Measurements from ENCODE around the gene TRIB2. TPM values are rescaled to one million over a fixed set of nuclear protein-coding genes. Genes with fewer than 3 reads are reported as not detected.

Gene TRIB2
- total RNA-seq, 1 donor from 2014 or later, result 19.3 TPM

- TF ChIP-seq, protein P1, sequence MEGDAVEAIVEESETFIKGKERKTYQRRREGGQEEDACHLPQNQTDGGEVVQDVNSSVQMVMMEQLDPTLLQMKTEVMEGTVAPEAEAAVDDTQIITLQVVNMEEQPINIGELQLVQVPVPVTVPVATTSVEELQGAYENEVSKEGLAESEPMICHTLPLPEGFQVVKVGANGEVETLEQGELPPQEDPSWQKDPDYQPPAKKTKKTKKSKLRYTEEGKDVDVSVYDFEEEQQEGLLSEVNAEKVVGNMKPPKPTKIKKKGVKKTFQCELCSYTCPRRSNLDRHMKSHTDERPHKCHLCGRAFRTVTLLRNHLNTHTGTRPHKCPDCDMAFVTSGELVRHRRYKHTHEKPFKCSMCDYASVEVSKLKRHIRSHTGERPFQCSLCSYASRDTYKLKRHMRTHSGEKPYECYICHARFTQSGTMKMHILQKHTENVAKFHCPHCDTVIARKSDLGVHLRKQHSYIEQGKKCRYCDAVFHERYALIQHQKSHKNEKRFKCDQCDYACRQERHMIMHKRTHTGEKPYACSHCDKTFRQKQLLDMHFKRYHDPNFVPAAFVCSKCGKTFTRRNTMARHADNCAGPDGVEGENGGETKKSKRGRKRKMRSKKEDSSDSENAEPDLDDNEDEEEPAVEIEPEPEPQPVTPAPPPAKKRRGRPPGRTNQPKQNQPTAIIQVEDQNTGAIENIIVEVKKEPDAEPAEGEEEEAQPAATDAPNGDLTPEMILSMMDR (IDR thresholded peaks at IDR 0.05), result no peak
- ATAC-seq (ENCODE audit: low read depth) (no peak), DNase-seq (no peak)
- peaks cover 21% of the 10 kb centered on the region for H3K27me3 Mint-ChIP-seq
- intact Hi-C loops (cut with micrococcal nuclease), result no loop called here
- H3K27ac Mint-ChIP-seq, result no peak overlapping the region
- no peaks in the 10 kb centered on the region for H3K4me1 Mint-ChIP-seq
- H3K9me3 Mint-ChIP-seq, result peaks cover 5% of the 10 kb centered on the region
- ChIA-PET POLR2A (no interaction called here), CTCF (no interaction called here)
- no peak overlapping the region for H3K4me3 Mint-ChIP-seq
- no peaks in the 10 kb centered on the region for H3K36me3 Mint-ChIP-seq (ENCODE audit: low read depth)
Measured at GRCh38 chr2:12686708-12687283, 29.9 kb upstream of the TRIB2 start.

- TF ChIP-seq, protein P1 (IDR thresholded peaks at IDR 0.05), result no peak
- intact Hi-C loops (cut with micrococcal nuclease), result no loop called here
- Mint-ChIP-seq H3K27me3 (peaks cover 13% of the 10 kb centered on the region), H3K36me3 (ENCODE audit: low read depth) (peaks cover 2% of the 10 kb centered on the region), H3K27ac (no peak overlapping the region), H3K4me3 (no peak overlapping the region), H3K9me3 (peaks cover 10% of the 10 kb centered on the region), H3K4me1 (no peaks in the 10 kb centered on the region)
- ChIA-PET POLR2A (interaction anchor here (0.5 kb wide), 1 partner anchor 639 kb away, joined by 3 read pairs; no protein-coding TSS in a partner anchor), CTCF (no interaction called here)
- ATAC-seq (ENCODE audit: low read depth), result no peak
- no peak for DNase-seq
Measured at GRCh38 chr2:12688091-12688490, 28.6 kb upstream of the TRIB2 start.

GRCh38 chr2:12688893-12689292 lies 27.8 kb upstream of the TRIB2 start:
- Mint-ChIP-seq H3K27ac (no peak overlapping the region), H3K9me3 (peaks cover 10% of the 10 kb centered on the region), H3K36me3 (ENCODE audit: low read depth) (peaks cover 2% of the 10 kb centered on the region), H3K4me3 (no peak overlapping the region), H3K4me1 (no peaks in the 10 kb centered on the region), H3K27me3 (peaks cover 13% of the 10 kb centered on the region)
- DNase-seq (no peak), ATAC-seq (ENCODE audit: low read depth) (no peak)
- TF ChIP-seq, protein P1 (IDR thresholded peaks at IDR 0.05), result no peak
- POLR2A ChIA-PET, result interaction anchor here (0.5 kb wide), 1 partner anchor 19 kb away, joined by 3 read pairs; no protein-coding TSS in a partner anchor
- intact Hi-C loops (cut with micrococcal nuclease), result no loop called here
- CTCF ChIA-PET, result no interaction called here

- DNase-seq, result no peak
- Mint-ChIP-seq H3K4me3 (no peak overlapping the region), H3K27ac (no peak overlapping the region), H3K9me3 (peaks cover 10% of the 10 kb centered on the region), H3K36me3 (ENCODE audit: low read depth) (peaks cover 2% of the 10 kb centered on the region), H3K27me3 (peaks cover 5% of the 10 kb centered on the region), H3K4me1 (no peaks in the 10 kb centered on the region)
- no peak for ATAC-seq (ENCODE audit: low read depth)
- TF ChIP-seq, protein P1 (IDR thresholded peaks at IDR 0.05), result no peak
- ChIA-PET CTCF (no interaction called here), POLR2A (no interaction called here)
- intact Hi-C loops (cut with micrococcal nuclease), result no loop called here
Measured at GRCh38 chr2:12693509-12693908, 23.2 kb upstream of the TRIB2 start.

DNA sequence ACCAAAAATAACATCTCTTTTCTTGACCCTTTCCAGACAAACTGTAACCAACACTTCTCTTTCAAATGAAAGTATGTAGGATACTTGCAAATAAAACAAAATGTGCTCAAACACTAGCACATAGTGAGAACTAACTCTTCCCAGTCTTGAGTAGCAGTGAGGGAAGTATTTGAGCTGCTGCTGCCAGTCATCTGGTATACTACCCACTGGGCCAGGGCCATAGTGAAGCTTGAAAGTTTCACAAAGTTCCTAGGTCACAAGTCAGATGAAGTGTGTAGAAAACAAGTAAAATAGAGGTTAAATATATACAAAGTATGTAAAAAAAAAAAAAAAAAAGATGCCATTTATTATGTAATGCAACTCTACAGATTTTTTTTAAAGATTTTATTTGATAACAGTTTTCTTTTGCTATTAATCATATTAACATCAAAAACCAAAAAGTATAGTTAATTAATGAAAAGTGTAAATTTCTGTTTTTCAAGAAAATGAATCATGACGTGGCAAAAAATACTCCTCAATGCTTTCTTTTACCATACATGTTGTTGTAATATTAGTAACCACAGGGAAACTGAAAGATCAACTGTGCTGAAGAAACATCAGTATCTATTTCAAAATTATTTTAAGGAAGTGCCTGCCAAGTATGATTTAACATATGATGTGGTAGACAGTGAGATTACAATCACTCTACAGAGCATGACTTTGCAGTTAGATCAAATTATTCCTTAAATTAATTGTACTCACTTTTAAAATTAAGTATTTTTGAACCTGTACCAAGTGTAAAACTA lies 21.6 kb upstream of the TRIB2 start:
- DNase-seq (no peak), ATAC-seq (ENCODE audit: low read depth) (no peak)
- Mint-ChIP-seq H3K9me3 (peaks cover 5% of the 10 kb centered on the region), H3K4me3 (no peak overlapping the region), H3K27me3 (peaks cover 4% of the 10 kb centered on the region), H3K36me3 (ENCODE audit: low read depth) (peaks cover 2% of the 10 kb centered on the region), H3K27ac (no peak overlapping the region), H3K4me1 (no peaks in the 10 kb centered on the region)
- CTCF ChIA-PET, result no interaction called here
- POLR2A ChIA-PET, result interaction anchor here (0.7 kb wide), 1 partner anchor 11 kb away, joined by 5 read pairs; no protein-coding TSS in a partner anchor
- intact Hi-C loops (cut with micrococcal nuclease), result no loop called here
- TF ChIP-seq, protein P1 (IDR thresholded peaks at IDR 0.05), result no peak
